GM12892 (cell line): ENCODE data around the gene WDR49.

Experiments
- POLR2A ChIP-seq: IDR thresholded peaks from 2 replicates; pipeline ENCODE4 v1.6.1; 2011; ENCODE audit warnings: low read depth, low read length, control low read depth
- POLR2AphosphoS5 ChIP-seq: IDR thresholded peaks from 2 replicates; pipeline ENCODE4 v1.6.1; 2011; ENCODE audit warnings: low read depth, low read length, control low read depth
- TAF1 ChIP-seq: IDR thresholded peaks from 2 replicates; pipeline ENCODE4 v1.6.1; 2011; ENCODE audit warnings: low read depth, mild to moderate bottlenecking, control low read depth, low read length, borderline replicate concordance

DNA sequence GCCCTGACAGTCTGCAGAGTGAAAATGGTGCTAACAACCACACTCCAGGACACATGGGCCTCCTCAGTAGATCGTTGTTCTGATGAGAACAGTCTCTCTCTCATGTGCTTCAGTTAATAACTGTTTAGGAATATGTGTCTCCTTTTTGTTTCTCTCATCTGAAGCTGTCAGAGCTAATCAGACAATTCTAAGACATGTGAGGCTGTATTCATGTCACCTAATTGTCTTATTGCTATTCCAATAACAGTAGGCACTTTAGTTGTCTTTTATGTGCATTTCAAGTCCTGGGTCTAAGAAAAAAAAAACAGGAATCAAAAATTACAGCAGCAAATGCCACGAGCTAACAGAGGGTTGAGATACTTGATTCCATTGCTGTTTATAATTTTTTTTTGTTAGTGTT is 89.1 kb downstream of the WDR49 start:
- TF ChIP-seq POLR2A = no peak
- no peak for TF ChIP-seq POLR2AphosphoS5
- TF ChIP-seq TAF1 = no peak
